Spleen (tissue), 11 donors: ENCODE results near the gene SPATS2L. TPM values are rescaled to one million over a fixed set of nuclear protein-coding genes. Genes with fewer than 3 reads are reported as not detected.

Experiments
- DNase-seq: peaks from one replicate; pipeline ENCODE4 v3.0.0-alpha.2; 2020
- H3K27ac ChIP-seq, 8 donors: fragments of 200-600 bp; sonication (generic) in 7 of 8; 1 replicate in 4 of 8; 2 replicates in 4 of 8; pipeline versions ENCODE4 v1.5.0 to v1.8.0; 2016 to 2021; ENCODE audit warnings: inconsistent platforms in 4 of 8, mild to moderate bottlenecking in 4 of 8, moderate library complexity in 1 of 8
- H3K27me3 ChIP-seq, 7 donors: fragments of 200-600 bp; sonication (generic) in 6 of 7; replicated peaks in 1 of 7; 1 replicate in 4 of 7; 2 replicates in 3 of 7; pipeline versions ENCODE4 v1.5.0 to v1.8.0; 2016 to 2021; ENCODE audit warnings: inconsistent platforms in 3 of 7, mild to moderate bottlenecking in 1 of 7
- H3K36me3 ChIP-seq, 6 donors: fragments of 200-600 bp; sonication (generic) in 5 of 6; 1 replicate in 4 of 6; 2 replicates in 2 of 6; pipeline versions ENCODE4 v1.5.0 to v1.8.0; 2016 to 2021; ENCODE audit warnings: inconsistent platforms in 2 of 6
- H3K4me1 ChIP-seq, 6 donors: fragments of 200-600 bp; sonication (generic) in 5 of 6; 1 replicate in 3 of 6; 2 replicates in 3 of 6; pipeline versions ENCODE4 v1.5.0 to v1.8.0; 2016 to 2021; ENCODE audit warnings: inconsistent platforms in 3 of 6
- H3K4me3 ChIP-seq, 8 donors: fragments of 200-600 bp; sonication (generic) in 7 of 8; 1 replicate in 4 of 8; 2 replicates in 4 of 8; pipeline versions ENCODE4 v1.5.0 to v1.8.0; 2016 to 2021; ENCODE audit warnings: inconsistent platforms in 4 of 8, mild to moderate bottlenecking in 4 of 8, moderate library complexity in 2 of 8
- H3K9me3 ChIP-seq, 8 donors: fragments of 200-600 bp; sonication (generic) in 7 of 8; 1 replicate in 4 of 8; 2 replicates in 4 of 8; pipeline versions ENCODE4 v1.5.0 to v1.8.0; 2016 to 2021; ENCODE audit warnings: inconsistent platforms in 4 of 8
- POLR2A ChIP-seq, 3 donors: fragments of 450-650 bp; IDR thresholded peaks; one replicate each; pipeline ENCODE4 v1.5.1; 2017; ENCODE audit warnings: antibody characterized with exemption in 3 of 3, mild to moderate bottlenecking in 1 of 3
- POLR2AphosphoS5 ChIP-seq, 3 donors: sonication (generic); formaldehyde crosslinking; IDR thresholded peaks; one replicate each; pipeline ENCODE4 v1.5.1; 2017; ENCODE audit warnings: antibody characterized with exemption in 3 of 3
- WGBS, 5 donors: extraction: QIAGEN DNeasy Blood & Tissue Kit in 3 of 5; methylation state at CpG; one replicate each; pipeline versions ENCODE4 v1.1.5 to v1.1.7; 2013 to 2018; 5-methylcytosine and 5-hydroxymethylcytosine counted together
- intact Hi-C: fragments of 100-400 bp; cut with DNase I; formaldehyde crosslinking; loops from one replicate; pipeline ENCODE4 v1.15.0; 2023; ENCODE audit warnings: low total_unique reads
- polyA plus RNA-seq, 3 donors: library from polyadenylated mRNA; stranded (reverse); fragments of 200-250 nt; gene quantifications; one replicate each; pipeline ENCODE4 v1.2.1, GENCODE V29; 2013
- total RNA-seq, 7 donors: library from RNA; depleted of rRNA in 3 of 7; stranded (reverse); fragments of >200 nt in 3 of 7; fragmentation: NEBNext Ultra II Directional in 4 of 7; extraction: Animal tissue kit (Norgen Biotek cat#: 25700) in 4 of 7; gene quantifications; one replicate each; pipeline versions ENCODE4 v1.1.0 to v1.2.1, GENCODE V29; 2016 to 2021
- TF ChIP-seq, protein P1 (sequence below), 11 experiments: fragments of 200-600 bp in 7 of 11; fragments of 450-650 bp in 4 of 11; sonication (generic) in 4 of 11; IDR thresholded peaks in 8 of 11; conservative IDR thresholded peaks in 3 of 11; 1 replicate in 7 of 11; 2 replicates in 4 of 11; pipeline versions ENCODE4 v1.4.0 to v1.8.0; 2016 to 2021; ENCODE audit warnings: antibody characterized with exemption in 11 of 11, inconsistent platforms in 4 of 11, mild to moderate bottlenecking in 1 of 11
- donor health status: healthy with polysubstance abuse.
- donor health status: DM: no; HTN: no; CAD: no; lungs with moderate emphysema.
- donor health status: DM: no; HTN: no; CAD: no.
- donor health status: Bipolar disorder and iron deficiency.
- donor health status: healthy.
- donor health status: DM: no; HTN: no; CAD: no.
- donor health status: DM: yes; HTN: yes; CAD: no.

SPATS2L gene
- total and polyA plus RNA-seq, 10 donors: 9.5 to 84.7 (median 57.2) TPM

- DNase-seq: no peak
- intact Hi-C loops: no loop called here
- 83 to 91% (median 87%) methylated on average over 7 of the region's 7 CpGs for WGBS, 5 donors
Observed at GRCh38 chr2:200274116-200275075, 32.1 kb upstream of the SPATS2L start.

GRCh38 chr2:200275295-200276013 is 31.0 kb upstream of the SPATS2L start:
- no peaks in the 10 kb centered on the region for H3K4me1 ChIP-seq
- no peaks in the 10 kb centered on the region for H3K36me3 ChIP-seq
- H3K9me3 ChIP-seq: no peaks in the 10 kb centered on the region
- intact Hi-C loops: no loop called here
- WGBS, 5 donors: 72 to 83% (median 81%) methylated on average over 5 of the region's 5 CpGs
- no peak overlapping the region for H3K4me3 ChIP-seq
- no peak for DNase-seq
- H3K27ac ChIP-seq: no peak overlapping the region
- TF ChIP-seq POLR2AphosphoS5 (IDR thresholded peaks at IDR 0.05): no peak
- TF ChIP-seq POLR2A (IDR thresholded peaks at IDR 0.05): no peak
- TF ChIP-seq, protein P1, sequence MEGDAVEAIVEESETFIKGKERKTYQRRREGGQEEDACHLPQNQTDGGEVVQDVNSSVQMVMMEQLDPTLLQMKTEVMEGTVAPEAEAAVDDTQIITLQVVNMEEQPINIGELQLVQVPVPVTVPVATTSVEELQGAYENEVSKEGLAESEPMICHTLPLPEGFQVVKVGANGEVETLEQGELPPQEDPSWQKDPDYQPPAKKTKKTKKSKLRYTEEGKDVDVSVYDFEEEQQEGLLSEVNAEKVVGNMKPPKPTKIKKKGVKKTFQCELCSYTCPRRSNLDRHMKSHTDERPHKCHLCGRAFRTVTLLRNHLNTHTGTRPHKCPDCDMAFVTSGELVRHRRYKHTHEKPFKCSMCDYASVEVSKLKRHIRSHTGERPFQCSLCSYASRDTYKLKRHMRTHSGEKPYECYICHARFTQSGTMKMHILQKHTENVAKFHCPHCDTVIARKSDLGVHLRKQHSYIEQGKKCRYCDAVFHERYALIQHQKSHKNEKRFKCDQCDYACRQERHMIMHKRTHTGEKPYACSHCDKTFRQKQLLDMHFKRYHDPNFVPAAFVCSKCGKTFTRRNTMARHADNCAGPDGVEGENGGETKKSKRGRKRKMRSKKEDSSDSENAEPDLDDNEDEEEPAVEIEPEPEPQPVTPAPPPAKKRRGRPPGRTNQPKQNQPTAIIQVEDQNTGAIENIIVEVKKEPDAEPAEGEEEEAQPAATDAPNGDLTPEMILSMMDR (IDR thresholded peaks at IDR 0.05 in 8 of 11, conservative IDR thresholded peaks at IDR 0.05 in 3 of 11): no peak
- no peaks in the 10 kb centered on the region for H3K27me3 ChIP-seq

More at GRCh38 chr2:200274116-200275075, 32.1 kb upstream of the SPATS2L start:
- no peaks in the 10 kb centered on the region for H3K27me3 ChIP-seq
- no peaks in the 10 kb centered on the region for H3K36me3 ChIP-seq
- H3K4me1 ChIP-seq: no peaks in the 10 kb centered on the region
- H3K27ac ChIP-seq: no peak overlapping the region
- TF ChIP-seq, protein P1 (IDR thresholded peaks at IDR 0.05 in 8 of 11, conservative IDR thresholded peaks at IDR 0.05 in 3 of 11): no peak
- no peak for TF ChIP-seq POLR2A (IDR thresholded peaks at IDR 0.05)
- no peak for TF ChIP-seq POLR2AphosphoS5 (IDR thresholded peaks at IDR 0.05)
- no peak overlapping the region for H3K4me3 ChIP-seq
- no peaks in the 10 kb centered on the region for H3K9me3 ChIP-seq

GRCh38 chr2:200276472-200276871 is 30.0 kb upstream of the SPATS2L start:
- H3K27ac ChIP-seq: no peak overlapping the region
- H3K27me3 ChIP-seq: no peaks in the 10 kb centered on the region
- no peaks in the 10 kb centered on the region for H3K36me3 ChIP-seq
- no peak overlapping the region for H3K4me3 ChIP-seq
- 79 to 94% (median 85%) methylated on average over 2 of the region's 2 CpGs for WGBS, 5 donors
- DNase-seq: no peak
- H3K4me1 ChIP-seq: no peaks in the 10 kb centered on the region
- H3K9me3 ChIP-seq: no peaks in the 10 kb centered on the region
- no peak for TF ChIP-seq POLR2A (IDR thresholded peaks at IDR 0.05)
- TF ChIP-seq, protein P1 (IDR thresholded peaks at IDR 0.05 in 8 of 11, conservative IDR thresholded peaks at IDR 0.05 in 3 of 11): no peak
- TF ChIP-seq POLR2AphosphoS5 (IDR thresholded peaks at IDR 0.05): no peak
- intact Hi-C loops: no loop called here
